HG03103 (cell line): ENCODE measurements around the gene ANGPTL2.

Source experiments
- ATAC-seq: cut with Tn5 transposase; IDR thresholded peaks from one replicate; pipeline ENCODE4 v1.9.1; 2021; ENCODE audit warnings: low read depth; ENCODE audit not compliant: unreplicated experiment

ANGPTL2 gene

GRCh38 chr9:127056446-127056845 is 66.0 kb downstream of the ANGPTL2 start:
- no peak for ATAC-seq

- no peak for ATAC-seq
These were observed 66.6 kb downstream of the ANGPTL2 start for GRCh38 chr9:127055745-127056402.

- ATAC-seq, result no peak
These were observed 68.5 kb downstream of the ANGPTL2 start for GRCh38 chr9:127053960-127054359.

- ATAC-seq, result no peak
These were observed 69.2 kb downstream of the ANGPTL2 start for GRCh38 chr9:127053057-127053821.

- no peak for ATAC-seq
These were observed 70.4 kb downstream of the ANGPTL2 start for GRCh38 chr9:127051881-127052595.

- no peak for ATAC-seq
These were observed 71.8 kb downstream of the ANGPTL2 start for GRCh38 chr9:127050591-127051001.

- ATAC-seq, result no peak
These were observed 72.3 kb downstream of the ANGPTL2 start for GRCh38 chr9:127050152-127050551.

- no peak for ATAC-seq
These were observed 72.9 kb downstream of the ANGPTL2 start for GRCh38 chr9:127049581-127049980.

- ATAC-seq, result no peak
These were observed 73.4 kb downstream of the ANGPTL2 start for GRCh38 chr9:127049044-127049443.

GRCh38 chr9:127047971-127048370 is 74.5 kb downstream of the ANGPTL2 start:
- ATAC-seq, result no peak

GRCh38 chr9:127045148-127045547 is 77.3 kb downstream of the ANGPTL2 start:
- ATAC-seq, result no peak

- ATAC-seq, result no peak
These were observed 82.9 kb downstream of the ANGPTL2 start for GRCh38 chr9:127039492-127039891.

GRCh38 chr9:127038531-127038930 is 83.9 kb downstream of the ANGPTL2 start:
- ATAC-seq, result no peak
